HEK293 (cell line): ENCODE measurements around the gene SSBP2.
A peak's percentile ranks its signal among the peaks of the same experiment; 100 is the strongest.
"Not testable (repeated sequence)": the region's sequence is repeated elsewhere in the genome, so short reads cannot be mapped to it uniquely, and the experiment has no call there.

ENCODE experiments used
- CTCF ChIA-PET: fragments of 350-600 bp; formaldehyde crosslinking; extraction: SDS; loops from one replicate; lab custom pipeline; 2021; ENCODE audit warnings: antibody characterized with exemption; lab: Yijun Ruan, JAX
- POLR2A ChIA-PET: fragments of 300-600 bp; formaldehyde crosslinking; extraction: SDS; loops from one replicate; lab custom pipeline; 2020; ENCODE audit warnings: antibody characterized with exemption, inconsistent platforms; lab: Yijun Ruan, JAX
- H3K27ac ChIP-seq: fragments of 200-500 bp; sonication (Bioruptor generic); 2 replicates; pipeline ENCODE4 v1.5.1; 2014; ENCODE audit warnings: low read depth, low read length, control low read depth, inconsistent platforms; ENCODE audit errors: extremely low read depth
- H3K36me3 ChIP-seq, 2 experiments: fragments of 200-500 bp in 1 of 2; sonication (Bioruptor generic) in 1 of 2; 1 replicate in 1 of 2; 2 replicates in 1 of 2; pipeline ENCODE4 v1.5.1; 2014 to 2017; ENCODE audit warnings: inconsistent platforms in 2 of 2, low read length in 2 of 2; ENCODE audit not compliant: control insufficient read depth in 2 of 2, insufficient read depth in 1 of 2
- H3K4me1 ChIP-seq: fragments of 200-500 bp; sonication (Bioruptor generic); 2 replicates; pipeline ENCODE4 v1.5.1; 2014; ENCODE audit warnings: mild to moderate bottlenecking, low read length, inconsistent platforms; ENCODE audit not compliant: control insufficient read depth, insufficient read depth
- H3K4me3 ChIP-seq: 2 replicates; pipeline ENCODE4 v1.5.1; 2011; ENCODE audit warnings: low read depth, mild to moderate bottlenecking, control low read depth, low read length, moderate library complexity
- H3K9me3 ChIP-seq: fragments of 200-500 bp; sonication (Bioruptor generic); 2 replicates; pipeline ENCODE4 v1.5.1; 2014; ENCODE audit warnings: low read depth, low read length, inconsistent platforms; ENCODE audit not compliant: control insufficient read depth, insufficient read depth
- BCL11B ChIP-seq: fragments of 450-650 bp; formaldehyde crosslinking; IDR thresholded peaks from 2 replicates; pipeline ENCODE4 v1.5.1; 2016; ENCODE audit warnings: low read depth, missing biosample characterization, missing genetic modification characterization
- EGR2 ChIP-seq: fragments of 450-650 bp; formaldehyde crosslinking; IDR thresholded peaks from 2 replicates; pipeline ENCODE4 v1.5.1; 2016; ENCODE audit warnings: low read depth, missing biosample characterization, missing genetic modification characterization
- GLIS2 ChIP-seq: fragments of 450-650 bp; formaldehyde crosslinking; IDR thresholded peaks from 2 replicates; pipeline ENCODE4 v1.5.1; 2016; ENCODE audit warnings: missing biosample characterization, missing genetic modification characterization
- KLF1 ChIP-seq: fragments of 450-650 bp; formaldehyde crosslinking; IDR thresholded peaks from 2 replicates; pipeline ENCODE4 v1.5.1; 2016; ENCODE audit warnings: missing biosample characterization, missing genetic modification characterization
- KLF16 ChIP-seq: fragments of 450-650 bp; formaldehyde crosslinking; IDR thresholded peaks from 2 replicates; pipeline ENCODE4 v1.5.1; 2017; ENCODE audit warnings: missing biosample characterization, missing genetic modification characterization
- MZF1 ChIP-seq: fragments of 450-650 bp; formaldehyde crosslinking; IDR thresholded peaks from 2 replicates; pipeline ENCODE4 v1.5.1; 2017; ENCODE audit warnings: missing biosample characterization, missing genetic modification characterization, borderline replicate concordance
- OVOL3 ChIP-seq: fragments of 450-650 bp; formaldehyde crosslinking; IDR thresholded peaks from 2 replicates; pipeline ENCODE4 v1.5.1; 2016; ENCODE audit warnings: missing biosample characterization, missing genetic modification characterization
- SALL2 ChIP-seq: fragments of 450-650 bp; formaldehyde crosslinking; IDR thresholded peaks from 2 replicates; pipeline ENCODE4 v1.5.0; 2017; ENCODE audit warnings: missing biosample characterization, mild to moderate bottlenecking, missing genetic modification characterization, borderline replicate concordance
- SCRT1 ChIP-seq: fragments of 450-650 bp; formaldehyde crosslinking; IDR thresholded peaks from 2 replicates; pipeline ENCODE4 v1.5.1; 2016; ENCODE audit warnings: missing biosample characterization, missing genetic modification characterization, borderline replicate concordance
- YY2 ChIP-seq: fragments of 450-650 bp; formaldehyde crosslinking; IDR thresholded peaks from 2 replicates; pipeline ENCODE4 v1.5.1; 2016; ENCODE audit warnings: missing biosample characterization, missing genetic modification characterization
- ZNF146 ChIP-seq: fragments of 450-650 bp; formaldehyde crosslinking; IDR thresholded peaks from 2 replicates; pipeline ENCODE4 v1.5.1; 2016; ENCODE audit warnings: missing biosample characterization, missing genetic modification characterization
- ZNF157 ChIP-seq: fragments of 450-650 bp; formaldehyde crosslinking; IDR thresholded peaks from 2 replicates; pipeline ENCODE4 v1.5.1; 2016; ENCODE audit warnings: missing biosample characterization, missing genetic modification characterization
- ZNF2 ChIP-seq: fragments of 450-650 bp; formaldehyde crosslinking; IDR thresholded peaks from 2 replicates; pipeline ENCODE4 v1.5.1; 2016; ENCODE audit warnings: missing biosample characterization, missing genetic modification characterization
- ZNF23 ChIP-seq: fragments of 450-650 bp; formaldehyde crosslinking; IDR thresholded peaks from 2 replicates; pipeline ENCODE4 v1.5.1; 2016; ENCODE audit warnings: missing biosample characterization, missing genetic modification characterization, borderline replicate concordance
- ZNF548 ChIP-seq: fragments of 450-650 bp; formaldehyde crosslinking; IDR thresholded peaks from 2 replicates; pipeline ENCODE4 v1.5.1; 2016; ENCODE audit warnings: missing biosample characterization, missing genetic modification characterization
- ZNF623 ChIP-seq: fragments of 450-650 bp; formaldehyde crosslinking; IDR thresholded peaks from 2 replicates; pipeline ENCODE4 v1.5.1; 2016; ENCODE audit warnings: missing biosample characterization, missing genetic modification characterization
- ZNF629 ChIP-seq: fragments of 450-650 bp; formaldehyde crosslinking; IDR thresholded peaks from 2 replicates; pipeline ENCODE4 v1.5.1; 2017; ENCODE audit warnings: missing biosample characterization, missing genetic modification characterization
- ZNF707 ChIP-seq: fragments of 450-650 bp; formaldehyde crosslinking; IDR thresholded peaks from 2 replicates; pipeline ENCODE4 v1.5.1; 2016; ENCODE audit warnings: missing biosample characterization, missing genetic modification characterization
- ZNF768 ChIP-seq: fragments of 450-650 bp; formaldehyde crosslinking; IDR thresholded peaks from 2 replicates; pipeline ENCODE4 v1.5.1; 2018; ENCODE audit warnings: missing biosample characterization, mild to moderate bottlenecking, missing genetic modification characterization
- ZNF776 ChIP-seq: fragments of 450-650 bp; formaldehyde crosslinking; IDR thresholded peaks from 2 replicates; pipeline ENCODE4 v1.5.0; 2017; ENCODE audit warnings: missing biosample characterization, missing genetic modification characterization, borderline replicate concordance
- ZNF830 ChIP-seq: fragments of 450-650 bp; IDR thresholded peaks from 2 replicates; pipeline ENCODE4 v1.5.0; 2018; ENCODE audit warnings: missing biosample characterization, missing genetic modification characterization, low read depth, mild to moderate bottlenecking, moderate library complexity
- ZNF837 ChIP-seq: fragments of 450-650 bp; formaldehyde crosslinking; IDR thresholded peaks from 2 replicates; pipeline ENCODE4 v1.5.1; 2016; ENCODE audit warnings: missing biosample characterization, missing genetic modification characterization
- TF ChIP-seq, protein P1 (sequence below): fragments of 450-650 bp; formaldehyde crosslinking; IDR thresholded peaks from 2 replicates; pipeline ENCODE4 v1.5.1; 2016; ENCODE audit warnings: missing biosample characterization, missing genetic modification characterization
- TF ChIP-seq, protein P2 (sequence below): fragments of 450-650 bp; formaldehyde crosslinking; conservative IDR thresholded peaks from 2 replicates; pipeline ENCODE4 v1.5.1; 2016; ENCODE audit warnings: low read depth, missing biosample characterization, missing genetic modification characterization
- TF ChIP-seq, protein P3 (sequence below): fragments of 450-650 bp; formaldehyde crosslinking; optimal IDR thresholded peaks from 2 replicates; pipeline ENCODE3; 2016; ENCODE audit warnings: missing biosample characterization, mild to moderate bottlenecking, missing genetic modification characterization
- TF ChIP-seq, protein P4 (sequence below): fragments of 450-650 bp; formaldehyde crosslinking; IDR thresholded peaks from 2 replicates; pipeline ENCODE4 v1.5.1; 2016; ENCODE audit warnings: missing biosample characterization, missing genetic modification characterization

SSBP2 gene

DNA sequence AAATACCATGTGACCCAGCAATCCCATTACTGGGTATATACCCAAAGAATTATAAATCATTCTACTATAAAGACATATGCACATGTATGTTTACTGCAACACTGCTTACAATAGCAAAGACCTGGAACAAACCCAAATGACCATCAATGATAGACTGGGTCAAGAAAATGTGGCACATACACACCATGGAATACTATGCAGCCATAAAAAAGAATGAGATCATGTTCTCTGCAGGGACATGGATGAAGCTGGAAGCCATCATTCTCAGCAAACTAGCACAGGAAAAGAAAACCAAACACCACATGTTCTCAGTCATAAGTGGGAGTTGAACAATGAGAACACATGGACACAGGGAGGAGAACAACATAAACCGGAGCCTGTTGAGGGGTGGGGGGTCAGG lies 90.3 kb downstream of the SSBP2 start:
- CTCF ChIA-PET = not testable (repeated sequence)
- TF ChIP-seq, protein P1, sequence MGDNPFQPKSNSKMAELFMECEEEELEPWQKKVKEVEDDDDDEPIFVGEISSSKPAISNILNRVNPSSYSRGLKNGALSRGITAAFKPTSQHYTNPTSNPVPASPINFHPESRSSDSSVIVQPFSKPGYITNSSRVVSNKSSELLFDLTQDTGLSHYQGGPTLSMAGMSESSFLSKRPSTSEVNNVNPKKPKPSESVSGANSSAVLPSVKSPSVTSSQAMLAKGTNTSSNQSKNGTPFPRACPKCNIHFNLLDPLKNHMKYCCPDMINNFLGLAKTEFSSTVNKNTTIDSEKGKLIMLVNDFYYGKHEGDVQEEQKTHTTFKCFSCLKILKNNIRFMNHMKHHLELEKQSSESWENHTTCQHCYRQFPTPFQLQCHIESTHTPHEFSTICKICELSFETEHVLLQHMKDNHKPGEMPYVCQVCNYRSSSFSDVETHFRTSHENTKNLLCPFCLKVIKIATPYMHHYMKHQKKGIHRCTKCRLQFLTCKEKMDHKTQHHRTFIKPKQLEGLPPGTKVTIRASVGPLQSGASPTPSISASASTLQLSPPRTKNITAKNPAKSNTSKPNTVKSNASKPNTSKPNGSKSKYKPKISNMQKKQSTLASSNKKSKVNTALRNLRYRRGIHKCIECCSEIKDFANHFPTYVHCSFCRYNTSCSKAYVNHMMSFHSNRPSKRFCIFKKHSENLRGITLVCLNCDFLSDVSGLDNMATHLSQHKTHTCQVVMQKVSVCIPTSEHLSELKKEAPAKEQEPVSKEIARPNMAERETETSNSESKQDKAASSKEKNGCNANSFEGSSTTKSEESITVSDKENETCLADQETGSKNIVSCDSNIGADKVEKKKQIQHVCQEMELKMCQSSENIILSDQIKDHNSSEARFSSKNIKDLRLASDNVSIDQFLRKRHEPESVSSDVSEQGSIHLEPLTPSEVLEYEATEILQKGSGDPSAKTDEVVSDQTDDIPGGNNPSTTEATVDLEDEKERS = 0 out of 2 replicates have a peak, but pooled peaks have one; percentile 50
- TF ChIP-seq ZNF146 (tag by site-specific recombination) = peak; percentile 75
- TF ChIP-seq, all 188 proteins: peak for 2; not testable (repeated sequence) for 186
- H3K4me1 ChIP-seq, POLR2A ChIA-PET, H3K4me3 ChIP-seq, H3K27ac ChIP-seq, H3K9me3 ChIP-seq, H3K36me3 ChIP-seq: not testable (repeated sequence)

DNA sequence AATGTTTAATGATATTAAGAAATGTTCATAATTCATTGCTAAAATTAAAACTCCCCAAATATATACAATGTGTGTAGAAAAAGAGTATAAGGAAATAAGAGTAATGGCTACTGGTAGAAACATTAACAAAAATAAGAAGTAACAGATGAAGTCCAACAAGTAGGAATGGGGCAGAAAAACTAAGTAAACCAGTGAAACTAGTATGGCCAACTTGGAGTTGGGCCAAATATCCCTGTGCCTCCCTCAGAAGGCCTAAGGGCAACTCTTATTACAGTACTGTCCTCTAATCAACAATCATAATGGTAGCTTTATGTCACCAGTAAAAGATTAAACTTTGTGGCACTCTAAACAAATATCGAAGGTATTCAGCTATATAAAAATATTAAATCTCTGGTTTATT lies 93.5 kb downstream of the SSBP2 start:
- ChIA-PET POLR2A (no interaction called here), CTCF (interaction anchor here (0.6 kb wide), 1 partner anchor 12 kb away, joined by 5 read pairs; no protein-coding TSS in a partner anchor)
- H3K36me3 ChIP-seq = no peaks in the 10 kb centered on the region
- no peak overlapping the region for H3K27ac ChIP-seq
- no peak overlapping the region for H3K4me3 ChIP-seq
- peaks cover 3% of the 10 kb centered on the region for H3K4me1 ChIP-seq
- H3K9me3 ChIP-seq = no peaks in the 10 kb centered on the region
- TF ChIP-seq MZF1 (tag by site-specific recombination) (no peak), ZNF623 (tag by site-specific recombination) (no peak), KLF1 (tag by site-specific recombination) (no peak), SCRT1 (tag by site-specific recombination) (peak; percentile 57; the same call in 1 of the 2 replicates), GLIS2 (no peak), OVOL3 (no peak), YY2 (no peak), ZNF2 (tag by site-specific recombination) (no peak), SALL2 (tag by site-specific recombination) (no peak), ZNF157 (tag by site-specific recombination) (no peak), ZNF23 (tag by site-specific recombination) (no peak), ZNF837 (tag by site-specific recombination) (no peak), EGR2 (no peak), ZNF548 (no peak), ZNF830 (tag by site-specific recombination) (no peak), ZNF768 (tag by site-specific recombination) (no peak), BCL11B (tag by site-specific recombination) (no peak), ZNF707 (tag by site-specific recombination) (no peak), ZNF776 (tag by site-specific recombination) (no peak), KLF16 (tag by site-specific recombination) (no peak), ZNF629 (tag by site-specific recombination) (no peak)
- TF ChIP-seq, protein P2, sequence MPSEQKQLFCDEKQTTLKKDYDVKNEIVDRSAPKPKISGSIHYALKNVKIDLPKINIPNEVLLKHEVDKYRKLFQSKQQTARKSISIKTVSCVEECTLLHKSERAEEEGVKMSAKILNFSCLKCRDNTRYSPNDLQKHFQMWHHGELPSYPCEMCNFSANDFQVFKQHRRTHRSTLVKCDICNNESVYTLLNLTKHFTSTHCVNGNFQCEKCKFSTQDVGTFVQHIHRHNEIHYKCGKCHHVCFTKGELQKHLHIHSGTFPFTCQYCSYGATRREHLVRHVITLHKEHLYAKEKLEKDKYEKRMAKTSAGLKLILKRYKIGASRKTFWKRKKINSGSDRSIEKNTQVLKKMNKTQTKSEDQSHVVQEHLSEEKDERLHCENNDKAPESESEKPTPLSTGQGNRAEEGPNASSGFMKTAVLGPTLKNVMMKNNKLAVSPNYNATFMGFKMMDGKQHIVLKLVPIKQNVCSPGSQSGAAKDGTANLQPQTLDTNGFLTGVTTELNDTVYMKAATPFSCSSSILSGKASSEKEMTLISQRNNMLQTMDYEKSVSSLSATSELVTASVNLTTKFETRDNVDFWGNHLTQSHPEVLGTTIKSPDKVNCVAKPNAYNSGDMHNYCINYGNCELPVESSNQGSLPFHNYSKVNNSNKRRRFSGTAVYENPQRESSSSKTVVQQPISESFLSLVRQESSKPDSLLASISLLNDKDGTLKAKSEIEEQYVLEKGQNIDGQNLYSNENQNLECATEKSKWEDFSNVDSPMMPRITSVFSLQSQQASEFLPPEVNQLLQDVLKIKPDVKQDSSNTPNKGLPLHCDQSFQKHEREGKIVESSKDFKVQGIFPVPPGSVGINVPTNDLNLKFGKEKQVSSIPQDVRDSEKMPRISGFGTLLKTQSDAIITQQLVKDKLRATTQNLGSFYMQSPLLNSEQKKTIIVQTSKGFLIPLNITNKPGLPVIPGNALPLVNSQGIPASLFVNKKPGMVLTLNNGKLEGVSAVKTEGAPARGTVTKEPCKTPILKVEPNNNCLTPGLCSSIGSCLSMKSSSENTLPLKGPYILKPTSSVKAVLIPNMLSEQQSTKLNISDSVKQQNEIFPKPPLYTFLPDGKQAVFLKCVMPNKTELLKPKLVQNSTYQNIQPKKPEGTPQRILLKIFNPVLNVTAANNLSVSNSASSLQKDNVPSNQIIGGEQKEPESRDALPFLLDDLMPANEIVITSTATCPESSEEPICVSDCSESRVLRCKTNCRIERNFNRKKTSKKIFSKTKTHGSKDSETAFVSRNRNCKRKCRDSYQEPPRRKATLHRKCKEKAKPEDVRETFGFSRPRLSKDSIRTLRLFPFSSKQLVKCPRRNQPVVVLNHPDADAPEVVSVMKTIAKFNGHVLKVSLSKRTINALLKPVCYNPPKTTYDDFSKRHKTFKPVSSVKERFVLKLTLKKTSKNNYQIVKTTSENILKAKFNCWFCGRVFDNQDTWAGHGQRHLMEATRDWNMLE (tag by site-specific recombination) = no peak
- TF ChIP-seq, protein P3, sequence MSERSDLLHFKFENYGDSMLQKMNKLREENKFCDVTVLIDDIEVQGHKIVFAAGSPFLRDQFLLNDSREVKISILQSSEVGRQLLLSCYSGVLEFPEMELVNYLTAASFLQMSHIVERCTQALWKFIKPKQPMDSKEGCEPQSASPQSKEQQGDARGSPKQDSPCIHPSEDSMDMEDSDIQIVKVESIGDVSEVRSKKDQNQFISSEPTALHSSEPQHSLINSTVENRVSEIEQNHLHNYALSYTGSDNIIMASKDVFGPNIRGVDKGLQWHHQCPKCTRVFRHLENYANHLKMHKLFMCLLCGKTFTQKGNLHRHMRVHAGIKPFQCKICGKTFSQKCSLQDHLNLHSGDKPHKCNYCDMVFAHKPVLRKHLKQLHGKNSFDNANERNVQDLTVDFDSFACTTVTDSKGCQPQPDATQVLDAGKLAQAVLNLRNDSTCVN = no peak
- TF ChIP-seq, protein P4, sequence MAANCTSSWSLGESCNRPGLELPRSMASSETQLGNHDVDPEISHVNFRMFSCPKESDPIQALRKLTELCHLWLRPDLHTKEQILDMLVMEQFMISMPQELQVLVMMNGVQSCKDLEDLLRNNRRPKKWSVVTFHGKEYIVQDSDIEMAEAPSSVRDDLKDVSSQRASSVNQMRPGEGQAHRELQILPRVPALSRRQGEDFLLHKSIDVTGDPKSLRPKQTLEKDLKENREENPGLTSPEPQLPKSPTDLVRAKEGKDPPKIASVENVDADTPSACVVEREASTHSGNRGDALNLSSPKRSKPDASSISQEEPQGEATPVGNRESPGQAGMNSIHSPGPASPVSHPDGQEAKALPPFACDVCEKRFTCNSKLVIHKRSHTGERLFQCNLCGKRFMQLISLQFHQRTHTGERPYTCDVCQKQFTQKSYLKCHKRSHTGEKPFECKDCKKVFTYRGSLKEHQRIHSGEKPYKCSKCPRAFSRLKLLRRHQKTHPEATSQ (tag by site-specific recombination) = no peak
